ENCODE data around the gene CXCL13. TPM values are rescaled to one million over a fixed set of nuclear protein-coding genes. Genes with fewer than 3 reads are reported as not detected.
"Not testable (repeated sequence)": the region's sequence is repeated elsewhere in the genome, so short reads cannot be mapped to it uniquely, and the experiment has no call there.

The CXCL13 gene
- total RNA-seq, 2 donors from 2014 or later = not detected

GRCh38 chr4:77634132-77634785, 28.6 kb downstream of the CXCL13 start:
- no peak for TF ChIP-seq CTCF (IDR thresholded peaks at IDR 0.05)
- TF ChIP-seq POLR2A (IDR thresholded peaks at IDR 0.05) = no peak

GRCh38 chr4:77635246-77635645, 29.6 kb downstream of the CXCL13 start:
- ATAC-seq = peak; percentile 12
- no peak for TF ChIP-seq POLR2A (IDR thresholded peaks at IDR 0.05)
- no peak for TF ChIP-seq CTCF (IDR thresholded peaks at IDR 0.05)

More at GRCh38 chr4:77634132-77634785, 28.6 kb downstream of the CXCL13 start:
- 62 to 64% methylated on average over 6 of the region's 6 CpGs for WGBS, 2 donors
- Histone ChIP-seq H3K9me3 (no peaks in the 10 kb centered on the region), H3K27me3 (no peaks in the 10 kb centered on the region), H3K27ac (no peak overlapping the region), H3K4me1 (no peaks in the 10 kb centered on the region), H3K4me3 (no peak overlapping the region), H3K36me3 (replicated peaks in 1 of 2; ENCODE audit: insufficient read depth in 1 of 2, low read depth in 2 of 2) (no peaks in the 10 kb centered on the region)
- intact Hi-C loops (cut with DNase I) = no loop called here
- no peak for DNase-seq
- ATAC-seq = no peak

GRCh38 chr4:77635876-77636275, 30.3 kb downstream of the CXCL13 start:
- H3K27ac ChIP-seq = no peak overlapping the region
- ATAC-seq = no peak
- 47 to 64% methylated on average over 4 of the region's 4 CpGs for WGBS, 2 donors

More at GRCh38 chr4:77635246-77635645, 29.6 kb downstream of the CXCL13 start:
- no peak overlapping the region for H3K27ac ChIP-seq
- intact Hi-C loops (cut with DNase I) = no loop called here
- H3K36me3 ChIP-seq (replicated peaks in 1 of 2; ENCODE audit: insufficient read depth in 1 of 2, low read depth in 2 of 2) = no peaks in the 10 kb centered on the region
- H3K27me3 ChIP-seq = no peaks in the 10 kb centered on the region
- no peak for DNase-seq
- H3K4me1 ChIP-seq = no peaks in the 10 kb centered on the region
- 48 to 59% methylated on average over 7 of the region's 7 CpGs for WGBS, 2 donors
- no peak overlapping the region for H3K4me3 ChIP-seq
- H3K9me3 ChIP-seq = no peaks in the 10 kb centered on the region

GRCh38 chr4:77636902-77637301, 31.3 kb downstream of the CXCL13 start:
- no peak overlapping the region for H3K4me3 ChIP-seq
- no peaks in the 10 kb centered on the region for H3K4me1 ChIP-seq
- no peak overlapping the region for H3K27ac ChIP-seq
- H3K9me3 ChIP-seq = no peaks in the 10 kb centered on the region
- H3K27me3 ChIP-seq = no peaks in the 10 kb centered on the region
- peak; percentile 52 for ATAC-seq
- TF ChIP-seq CTCF (IDR thresholded peaks at IDR 0.05) (no peak), POLR2A (IDR thresholded peaks at IDR 0.05) (no peak)
- H3K36me3 ChIP-seq (replicated peaks in 1 of 2; ENCODE audit: insufficient read depth in 1 of 2, low read depth in 2 of 2) = no peaks in the 10 kb centered on the region
- WGBS, 2 donors = 89 to 90% methylated on average over 3 of the region's 3 CpGs
- intact Hi-C loops (cut with DNase I) = no loop called here
- DNase-seq = peak in 2 of 4 donors; percentile 45 to 63

More at GRCh38 chr4:77635876-77636275, 30.3 kb downstream of the CXCL13 start:
- Histone ChIP-seq H3K27me3 (no peaks in the 10 kb centered on the region), H3K4me3 (no peak overlapping the region), H3K36me3 (replicated peaks in 1 of 2; ENCODE audit: insufficient read depth in 1 of 2, low read depth in 2 of 2) (no peaks in the 10 kb centered on the region), H3K4me1 (no peaks in the 10 kb centered on the region), H3K9me3 (no peaks in the 10 kb centered on the region)
- no peak for DNase-seq
- intact Hi-C loops (cut with DNase I) = no loop called here
- TF ChIP-seq POLR2A (IDR thresholded peaks at IDR 0.05) = no peak
- TF ChIP-seq CTCF (IDR thresholded peaks at IDR 0.05) = no peak

GRCh38 chr4:77644069-77644468, 38.4 kb downstream of the CXCL13 start:
- ATAC-seq; H3K4me3 ChIP-seq; H3K27me3 ChIP-seq; intact Hi-C loops (cut with DNase I); H3K9me3 ChIP-seq; DNase-seq; H3K27ac ChIP-seq; H3K36me3 ChIP-seq (replicated peaks in 1 of 2; ENCODE audit: insufficient read depth in 1 of 2, low read depth in 2 of 2); H3K4me1 ChIP-seq: not testable (repeated sequence)
- WGBS, 2 donors = 82 to 86% methylated on average over 1 of the region's 1 CpG

Measured in body of pancreas (tissue), 4 donors.